PFSK-1 (cell line): ENCODE results near the gene PDGFD.

Experiments used
- FOXP2 ChIP-seq: optimal IDR thresholded peaks from 2 replicates; pipeline ENCODE3; 2011; ENCODE audit warnings: borderline replicate concordance, control low read depth, inconsistent platforms; ENCODE audit not compliant: insufficient read depth; ENCODE audit errors: extremely low read length, extremely low read depth
- POLR2AphosphoS5 ChIP-seq: IDR thresholded peaks from 2 replicates; pipeline ENCODE4 v1.6.1; 2012; ENCODE audit warnings: low read depth, mild to moderate bottlenecking, control low read depth, low read length, moderate library complexity
- REST ChIP-seq, 2 experiments: IDR thresholded peaks; 2 replicates each; pipeline versions ENCODE4 v1.6.1 to v1.8.0; 2011 to 2012; ENCODE audit warnings: low read depth in 2 of 2, low read length in 2 of 2, control low read depth in 1 of 2, inconsistent platforms in 1 of 2, mild to moderate bottlenecking in 1 of 2, moderate library complexity in 1 of 2; ENCODE audit not compliant: insufficient read depth in 1 of 2
- SIN3A ChIP-seq: IDR thresholded peaks from 2 replicates; pipeline ENCODE4 v1.6.1; 2012; ENCODE audit warnings: mild to moderate bottlenecking, low read length, moderate library complexity, borderline replicate concordance; ENCODE audit not compliant: insufficient read depth
- TAF1 ChIP-seq: IDR thresholded peaks from 2 replicates; pipeline ENCODE4 v1.6.1; 2012; ENCODE audit warnings: low read length, control low read depth, borderline replicate concordance; ENCODE audit not compliant: insufficient read depth

Gene PDGFD

GRCh38 chr11:103985041-103985440 lies 178.9 kb downstream of the PDGFD start:
- TF ChIP-seq POLR2AphosphoS5 (no peak), TAF1 (no peak), SIN3A (no peak), FOXP2 (no peak), REST (IDR thresholded peaks at IDR 0.05; ENCODE audit: insufficient read depth in 1 of 2, low read depth in 2 of 2, low read length in 2 of 2) (no peak)

GRCh38 chr11:103980108-103980507 lies 183.8 kb downstream of the PDGFD start:
- TF ChIP-seq TAF1 (no peak), FOXP2 (no peak), POLR2AphosphoS5 (no peak), SIN3A (no peak), REST (IDR thresholded peaks at IDR 0.05; ENCODE audit: insufficient read depth in 1 of 2, low read depth in 2 of 2, low read length in 2 of 2) (no peak)

GRCh38 chr11:103978616-103979595 lies 185.0 kb downstream of the PDGFD start:
- TF ChIP-seq POLR2AphosphoS5: no peak
- no peak for TF ChIP-seq SIN3A
- TF ChIP-seq TAF1: no peak

GRCh38 chr11:103972013-103972412 lies 191.9 kb downstream of the PDGFD start:
- no peak for TF ChIP-seq FOXP2
- no peak for TF ChIP-seq SIN3A
- TF ChIP-seq POLR2AphosphoS5: no peak
- no peak for TF ChIP-seq REST (IDR thresholded peaks at IDR 0.05; ENCODE audit: insufficient read depth in 1 of 2, low read depth in 2 of 2, low read length in 2 of 2)
- no peak for TF ChIP-seq TAF1

- no peak for TF ChIP-seq SIN3A
- TF ChIP-seq FOXP2: no peak
- no peak for TF ChIP-seq TAF1
- no peak for TF ChIP-seq REST (IDR thresholded peaks at IDR 0.05; ENCODE audit: insufficient read depth in 1 of 2, low read depth in 2 of 2, low read length in 2 of 2)
- no peak for TF ChIP-seq POLR2AphosphoS5
These were observed 193.2 kb downstream of the PDGFD start for GRCh38 chr11:103970701-103971249.
